ENCODE measurements around the gene ZNRF3.

ZNRF3 gene

DNA sequence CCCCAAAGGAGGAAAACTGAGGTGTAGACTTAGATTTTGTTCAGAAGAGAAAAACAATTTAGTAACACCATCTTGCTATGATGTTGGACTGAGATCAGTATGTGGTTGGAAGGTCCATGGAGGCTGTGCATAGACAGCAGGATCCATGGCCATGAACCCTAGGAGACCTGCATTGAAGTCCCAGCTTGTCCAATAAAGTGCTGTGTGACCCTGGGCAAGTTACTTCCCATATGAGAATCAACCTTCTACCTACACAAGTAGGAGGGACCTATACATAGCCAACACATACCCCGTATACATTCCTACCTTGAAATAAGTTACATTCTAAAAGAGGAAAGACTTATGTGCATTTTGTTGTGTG is 27.3 kb upstream of the ZNRF3 start:
- TF ChIP-seq TAF1 (IDR thresholded peaks at IDR 0.05; ENCODE audit: borderline replicate concordance, insufficient read depth, low read length) = no peak
- no peak for TF ChIP-seq SIN3A (IDR thresholded peaks at IDR 0.05; ENCODE audit: borderline replicate concordance, insufficient read depth, low read length)
- TF ChIP-seq REST (IDR thresholded peaks at IDR 0.05; ENCODE audit: insufficient read depth in 1 of 2, low read depth in 2 of 2, low read length in 2 of 2) = no peak
- TF ChIP-seq POLR2AphosphoS5 (IDR thresholded peaks at IDR 0.05; ENCODE audit: low read depth, low read length) = no peak
- TF ChIP-seq FOXP2 (optimal IDR thresholded peaks at IDR 0.05; ENCODE audit: borderline replicate concordance, extremely low read depth, extremely low read length, insufficient read depth) = no peak

- TF ChIP-seq TAF1 (IDR thresholded peaks at IDR 0.05; ENCODE audit: borderline replicate concordance, insufficient read depth, low read length) (no peak), FOXP2 (optimal IDR thresholded peaks at IDR 0.05; ENCODE audit: borderline replicate concordance, extremely low read depth, extremely low read length, insufficient read depth) (no peak), SIN3A (IDR thresholded peaks at IDR 0.05; ENCODE audit: borderline replicate concordance, insufficient read depth, low read length) (no peak), REST (IDR thresholded peaks at IDR 0.05; ENCODE audit: insufficient read depth in 1 of 2, low read depth in 2 of 2, low read length in 2 of 2) (no peak), POLR2AphosphoS5 (IDR thresholded peaks at IDR 0.05; ENCODE audit: low read depth, low read length) (no peak)
These were observed 26.1 kb upstream of the ZNRF3 start for GRCh38 chr22:28857288-28857687.

GRCh38 chr22:28864878-28865596 is 18.3 kb upstream of the ZNRF3 start:
- TF ChIP-seq SIN3A (IDR thresholded peaks at IDR 0.05; ENCODE audit: borderline replicate concordance, insufficient read depth, low read length) (no peak), POLR2AphosphoS5 (IDR thresholded peaks at IDR 0.05; ENCODE audit: low read depth, low read length) (no peak), REST (IDR thresholded peaks at IDR 0.05; ENCODE audit: insufficient read depth in 1 of 2, low read depth in 2 of 2, low read length in 2 of 2) (no peak)

GRCh38 chr22:28867191-28867590 is 16.2 kb upstream of the ZNRF3 start:
- TF ChIP-seq REST (IDR thresholded peaks at IDR 0.05; ENCODE audit: insufficient read depth in 1 of 2, low read depth in 2 of 2, low read length in 2 of 2) (no peak), POLR2AphosphoS5 (IDR thresholded peaks at IDR 0.05; ENCODE audit: low read depth, low read length) (no peak), SIN3A (IDR thresholded peaks at IDR 0.05; ENCODE audit: borderline replicate concordance, insufficient read depth, low read length) (no peak), FOXP2 (optimal IDR thresholded peaks at IDR 0.05; ENCODE audit: borderline replicate concordance, extremely low read depth, extremely low read length, insufficient read depth) (no peak), TAF1 (IDR thresholded peaks at IDR 0.05; ENCODE audit: borderline replicate concordance, insufficient read depth, low read length) (no peak)

GRCh38 chr22:28869736-28870135 is 13.6 kb upstream of the ZNRF3 start:
- no peak for TF ChIP-seq FOXP2 (optimal IDR thresholded peaks at IDR 0.05; ENCODE audit: borderline replicate concordance, extremely low read depth, extremely low read length, insufficient read depth)
- no peak for TF ChIP-seq REST (IDR thresholded peaks at IDR 0.05; ENCODE audit: insufficient read depth in 1 of 2, low read depth in 2 of 2, low read length in 2 of 2)
- no peak for TF ChIP-seq POLR2AphosphoS5 (IDR thresholded peaks at IDR 0.05; ENCODE audit: low read depth, low read length)
- TF ChIP-seq SIN3A (IDR thresholded peaks at IDR 0.05; ENCODE audit: borderline replicate concordance, insufficient read depth, low read length) = no peak
- no peak for TF ChIP-seq TAF1 (IDR thresholded peaks at IDR 0.05; ENCODE audit: borderline replicate concordance, insufficient read depth, low read length)

Data from PFSK-1 (cell line).